Fibroblast of skin of right biceps (primary cell): Measurements from ENCODE around the gene NOTUM.

Source experiments
- DNase-seq: peaks from one replicate; pipeline ENCODE4 v3.0.0-alpha.2; 2013

The NOTUM gene

GRCh38 chr17:81934850-81935708 lies 25.9 kb downstream of the NOTUM start:
- no peak for DNase-seq

- no peak for DNase-seq
These were observed 26.8 kb downstream of the NOTUM start for GRCh38 chr17:81934098-81934757.

GRCh38 chr17:81933178-81933699 lies 27.7 kb downstream of the NOTUM start:
- DNase-seq = no peak

- DNase-seq = no peak
These were observed 28.5 kb downstream of the NOTUM start for GRCh38 chr17:81932333-81932983.

GRCh38 chr17:81931557-81932332 lies 29.2 kb downstream of the NOTUM start:
- no peak for DNase-seq

- no peak for DNase-seq
These were observed 29.8 kb downstream of the NOTUM start for GRCh38 chr17:81931189-81931556.

GRCh38 chr17:81930142-81931125 lies 30.6 kb downstream of the NOTUM start:
- DNase-seq = no peak

GRCh38 chr17:81929253-81930141 lies 31.5 kb downstream of the NOTUM start:
- no peak for DNase-seq

GRCh38 chr17:81928544-81929252 lies 32.3 kb downstream of the NOTUM start:
- DNase-seq = no peak

GRCh38 chr17:81927653-81928543 lies 33.1 kb downstream of the NOTUM start, which contains the start of gene MAFG:
Gene MAFG, minus strand, starts transcription at chr17:81927735. Its CDS starts 4,550 bp downstream, at chr17:81923185.
- peak; percentile 94 for DNase-seq

- DNase-seq = no peak
These were observed 33.8 kb downstream of the NOTUM start for GRCh38 chr17:81927152-81927652.

- peak; percentile 71 for DNase-seq
These were observed 34.4 kb downstream of the NOTUM start for GRCh38 chr17:81926451-81927151.

GRCh38 chr17:81925860-81926450 lies 35.0 kb downstream of the NOTUM start:
- no peak for DNase-seq

GRCh38 chr17:81924557-81925532 lies 36.1 kb downstream of the NOTUM start:
- no peak for DNase-seq

GRCh38 chr17:81923302-81924260 lies 37.4 kb downstream of the NOTUM start:
- peak; percentile 73 for DNase-seq
